HUES48 (cell line): ENCODE measurements around the gene EFCAB8.

Experiments used
- H3K27ac ChIP-seq: one replicate; pipeline ENCODE4 v1.7.0; 2013; ENCODE audit warnings: low read depth, low read length, inconsistent platforms
- H3K27me3 ChIP-seq: 2 replicates; pipeline ENCODE4 v1.6.1; 2013; ENCODE audit warnings: mild to moderate bottlenecking, low read length; ENCODE audit not compliant: control insufficient read depth, insufficient read depth
- H3K36me3 ChIP-seq: 2 replicates; pipeline ENCODE4 v1.6.1; 2013; ENCODE audit warnings: low read length; ENCODE audit not compliant: control insufficient read depth, insufficient read depth
- H3K4me1 ChIP-seq: 2 replicates; pipeline ENCODE4 v1.6.1; 2013; ENCODE audit warnings: mild to moderate bottlenecking, low read length; ENCODE audit not compliant: control insufficient read depth, insufficient read depth
- H3K4me3 ChIP-seq: 2 replicates; pipeline ENCODE4 v1.5.1; 2013; ENCODE audit warnings: mild to moderate bottlenecking, low read depth, low read length
- H3K9ac ChIP-seq: 2 replicates; pipeline ENCODE4 v1.6.1; 2013; ENCODE audit warnings: mild to moderate bottlenecking, low read depth, low read length, moderate library complexity
- H3K9me3 ChIP-seq: 2 replicates; pipeline ENCODE4 v1.6.1; 2013; ENCODE audit warnings: low read length; ENCODE audit not compliant: control insufficient read depth, insufficient read depth

The EFCAB8 gene

DNA sequence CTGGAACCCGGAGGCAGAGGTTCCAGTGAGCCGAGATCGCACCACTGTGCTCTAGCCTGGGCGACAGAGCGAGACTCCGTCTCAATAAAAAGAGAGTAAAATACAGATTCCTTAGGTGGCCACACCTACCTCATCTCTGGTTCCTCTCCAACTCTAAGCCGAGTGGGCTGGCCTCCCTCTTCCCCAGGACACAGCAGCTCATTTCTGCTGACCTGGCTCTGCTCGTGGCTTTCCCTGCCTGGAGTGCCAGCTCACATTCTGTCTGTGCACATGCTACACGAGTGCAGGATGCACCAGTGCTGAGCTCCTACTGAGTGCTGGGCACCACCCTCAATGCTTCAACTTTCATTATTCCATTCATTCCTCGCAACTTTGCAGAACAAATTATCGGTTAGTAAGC, 28.8 kb downstream of the EFCAB8 start:
- Histone ChIP-seq H3K9me3 (no peaks in the 10 kb centered on the region), H3K27me3 (no peaks in the 10 kb centered on the region), H3K4me1 (peaks cover 9% of the 10 kb centered on the region; the same call in 1 of the 2 replicates), H3K4me3 (no peak overlapping the region), H3K27ac (no peak overlapping the region), H3K36me3 (no peaks in the 10 kb centered on the region), H3K9ac (no peak overlapping the region)

DNA sequence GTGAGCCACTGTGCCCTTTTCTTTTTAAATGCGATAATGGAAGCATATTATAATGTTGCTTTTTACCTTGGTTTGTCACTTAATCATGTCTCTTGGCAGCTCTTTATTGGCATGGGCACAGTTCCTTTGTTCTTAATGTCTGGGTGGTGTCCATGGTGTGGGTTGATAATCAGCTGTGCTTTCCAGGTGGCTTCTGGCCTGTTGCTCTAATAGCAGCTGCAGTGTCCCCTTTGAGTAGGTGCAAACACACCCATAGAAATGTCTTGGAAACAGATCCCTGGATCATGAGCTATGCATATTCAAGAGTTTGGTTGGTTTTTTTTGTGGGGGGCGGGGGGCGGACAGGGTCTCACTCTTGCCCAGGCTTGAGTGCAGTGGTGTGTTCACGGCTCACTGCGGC, 29.9 kb downstream of the EFCAB8 start:
- Histone ChIP-seq H3K4me3 (no peak overlapping the region), H3K27ac (no peak overlapping the region), H3K36me3 (no peaks in the 10 kb centered on the region), H3K9me3 (no peaks in the 10 kb centered on the region), H3K9ac (no peak overlapping the region), H3K4me1 (peaks cover 11% of the 10 kb centered on the region; the same call in 1 of the 2 replicates), H3K27me3 (no peaks in the 10 kb centered on the region)

DNA sequence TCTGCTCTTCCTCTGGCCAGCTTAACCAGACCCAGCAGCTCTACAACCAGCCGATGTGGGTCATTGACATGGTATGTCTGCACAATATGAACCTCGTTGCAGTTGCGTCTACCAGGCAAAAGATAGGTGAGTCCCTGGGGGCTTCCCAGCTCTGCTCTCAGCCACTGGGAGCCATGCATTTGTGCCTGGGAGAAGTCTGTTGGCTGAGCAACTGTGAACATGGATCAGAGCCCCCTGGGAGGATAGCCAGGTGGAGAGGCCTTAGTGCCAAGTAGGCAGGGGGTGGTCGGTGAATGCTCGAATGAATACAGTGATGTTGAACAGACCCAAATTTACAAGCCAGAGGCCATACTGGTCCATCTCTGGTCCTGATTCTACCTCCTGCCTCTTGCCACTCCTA, 30.6 kb downstream of the EFCAB8 start:
- Histone ChIP-seq H3K27ac (no peak overlapping the region), H3K36me3 (no peaks in the 10 kb centered on the region), H3K4me1 (peaks cover 15% of the 10 kb centered on the region; the same call in 1 of the 2 replicates), H3K27me3 (no peaks in the 10 kb centered on the region), H3K4me3 (no peak overlapping the region), H3K9ac (no peak overlapping the region), H3K9me3 (no peaks in the 10 kb centered on the region)

DNA sequence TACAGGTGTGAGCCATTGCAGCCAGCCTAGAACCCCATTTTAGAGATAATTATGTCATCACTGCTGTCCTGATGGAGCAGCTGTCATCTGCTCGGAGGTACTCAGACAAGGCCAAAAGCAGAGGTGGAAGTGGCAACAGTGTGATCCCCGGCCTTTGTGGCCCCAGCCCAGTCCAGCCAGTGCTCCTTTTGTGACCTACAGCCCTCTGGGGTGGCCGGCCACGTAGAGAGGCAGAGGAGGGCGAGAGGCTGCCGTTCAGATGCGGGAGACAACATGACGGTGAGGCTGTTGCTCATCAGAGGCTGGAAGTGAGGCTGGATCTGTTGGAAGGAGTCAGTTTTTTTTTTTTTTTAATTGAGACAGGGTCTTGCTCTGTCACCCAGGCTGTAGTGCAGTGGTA, 32.8 kb downstream of the EFCAB8 start:
- H3K36me3 ChIP-seq = no peaks in the 10 kb centered on the region
- peaks cover 12% of the 10 kb centered on the region; the same call in 1 of the 2 replicates for H3K4me1 ChIP-seq
- no peak overlapping the region for H3K4me3 ChIP-seq
- H3K27ac ChIP-seq = no peak overlapping the region
- H3K27me3 ChIP-seq = no peaks in the 10 kb centered on the region
- H3K9ac ChIP-seq = no peak overlapping the region
- H3K9me3 ChIP-seq = no peaks in the 10 kb centered on the region

DNA sequence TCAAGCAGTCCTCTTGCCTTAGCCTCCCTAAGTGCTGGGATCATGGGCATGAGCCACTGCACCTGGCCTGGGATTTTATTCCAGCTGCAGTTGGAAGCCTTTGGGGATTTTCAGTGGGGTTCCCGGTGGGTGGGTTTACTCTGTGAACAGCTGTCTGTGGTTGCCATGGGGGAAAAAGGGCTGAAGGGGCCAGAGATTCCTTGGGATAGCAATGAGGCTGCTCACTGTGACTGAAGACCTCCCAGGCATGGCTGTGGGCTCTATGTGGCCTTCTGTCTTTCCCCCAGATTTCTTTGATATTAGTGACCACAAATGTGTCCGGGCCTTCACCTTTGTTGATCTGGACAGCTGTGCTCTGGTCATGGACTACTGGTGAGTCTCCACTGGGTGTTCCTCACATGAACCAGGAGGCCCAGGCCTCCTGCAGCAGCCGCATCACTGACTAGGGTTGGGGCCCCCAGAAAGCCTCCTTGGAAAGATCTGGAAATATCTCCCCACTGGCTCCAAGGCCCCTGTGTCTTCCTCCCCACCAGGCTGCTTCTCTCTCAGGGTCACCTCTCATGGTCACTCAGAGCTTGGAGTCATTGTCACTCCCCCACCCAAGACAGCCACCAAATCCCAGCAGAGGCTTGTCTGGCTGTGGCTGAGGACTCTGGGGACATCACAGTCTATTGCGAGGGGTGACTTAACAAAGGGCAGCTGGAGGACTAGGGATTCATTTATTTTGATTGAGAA, 33.4 kb downstream of the EFCAB8 start:
- no peaks in the 10 kb centered on the region for H3K9me3 ChIP-seq
- H3K27ac ChIP-seq = no peak overlapping the region
- H3K4me1 ChIP-seq = peaks cover 6% of the 10 kb centered on the region; the same call in 1 of the 2 replicates
- H3K36me3 ChIP-seq = no peaks in the 10 kb centered on the region
- H3K27me3 ChIP-seq = no peaks in the 10 kb centered on the region
- no peak overlapping the region for H3K4me3 ChIP-seq
- H3K9ac ChIP-seq = no peak overlapping the region

DNA sequence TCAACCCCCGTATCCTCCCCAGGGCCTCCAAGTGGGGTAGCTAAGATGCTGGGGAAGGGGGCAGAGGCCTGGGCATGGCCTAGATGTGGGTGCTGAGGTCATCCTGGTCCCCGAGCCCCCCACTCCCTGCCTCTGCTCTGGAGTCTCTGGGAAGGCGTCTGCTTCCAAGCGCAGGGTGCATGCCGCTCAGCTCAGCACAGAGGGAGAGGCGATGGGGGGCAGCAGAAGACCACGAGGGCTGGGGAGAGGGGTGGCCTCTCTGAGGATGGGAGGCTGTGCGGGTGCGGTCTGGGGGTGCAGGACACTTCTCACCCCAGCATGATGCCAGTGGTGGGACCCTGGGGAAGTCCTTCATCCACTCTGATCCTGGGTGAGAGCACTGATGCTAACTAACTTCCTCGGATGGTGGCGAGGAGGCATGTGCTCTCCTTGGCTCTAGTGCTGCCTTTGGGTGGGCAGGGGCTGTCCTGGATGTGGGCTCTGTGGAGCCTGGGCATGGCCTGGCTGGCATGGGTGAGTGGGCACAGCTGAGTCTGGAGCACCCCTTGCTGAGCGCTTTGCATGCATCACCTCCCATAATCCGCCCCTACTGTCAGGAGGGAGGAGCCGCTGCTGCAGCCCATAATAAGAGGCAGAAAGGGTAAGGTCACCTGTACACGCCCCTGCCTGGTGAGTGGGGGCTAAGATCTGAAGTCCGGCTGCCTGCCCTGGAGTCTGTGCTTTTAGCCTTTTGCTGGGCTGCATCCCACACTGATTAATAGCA, 34.7 kb downstream of the EFCAB8 start:
- Histone ChIP-seq H3K27ac (no peak overlapping the region), H3K4me3 (no peak overlapping the region), H3K36me3 (no peaks in the 10 kb centered on the region), H3K27me3 (no peaks in the 10 kb centered on the region), H3K9me3 (no peaks in the 10 kb centered on the region), H3K4me1 (peaks cover 6% of the 10 kb centered on the region; the same call in 1 of the 2 replicates), H3K9ac (no peak overlapping the region)

DNA sequence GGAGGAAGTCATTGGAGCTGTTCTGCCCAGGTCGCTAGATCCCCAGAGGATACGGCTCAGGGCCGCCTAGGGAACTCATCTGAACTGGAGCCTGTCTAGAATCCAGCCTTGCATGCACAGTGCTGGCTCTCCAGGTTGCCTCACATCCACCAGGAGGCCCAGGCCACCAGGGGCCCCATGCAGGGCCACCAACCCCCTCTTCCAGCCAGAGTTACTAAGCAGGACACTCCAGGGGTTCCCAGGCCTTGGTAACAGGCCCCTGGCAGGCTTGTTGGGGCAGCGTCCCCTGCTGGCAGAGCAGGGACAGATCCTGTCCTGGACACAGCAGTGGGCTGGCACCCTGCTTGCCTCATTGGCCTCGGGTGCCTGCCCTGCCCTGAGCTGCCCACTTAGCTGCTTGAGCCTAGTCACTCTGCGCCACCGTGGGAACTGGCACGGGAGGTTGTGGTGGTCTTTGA, 35.3 kb downstream of the EFCAB8 start:
- H3K4me3 ChIP-seq = no peak overlapping the region
- no peak overlapping the region for H3K27ac ChIP-seq
- no peaks in the 10 kb centered on the region for H3K9me3 ChIP-seq
- no peaks in the 10 kb centered on the region for H3K27me3 ChIP-seq
- H3K9ac ChIP-seq = no peak overlapping the region
- H3K4me1 ChIP-seq = peaks cover 6% of the 10 kb centered on the region; the same call in 1 of the 2 replicates
- no peaks in the 10 kb centered on the region for H3K36me3 ChIP-seq

DNA sequence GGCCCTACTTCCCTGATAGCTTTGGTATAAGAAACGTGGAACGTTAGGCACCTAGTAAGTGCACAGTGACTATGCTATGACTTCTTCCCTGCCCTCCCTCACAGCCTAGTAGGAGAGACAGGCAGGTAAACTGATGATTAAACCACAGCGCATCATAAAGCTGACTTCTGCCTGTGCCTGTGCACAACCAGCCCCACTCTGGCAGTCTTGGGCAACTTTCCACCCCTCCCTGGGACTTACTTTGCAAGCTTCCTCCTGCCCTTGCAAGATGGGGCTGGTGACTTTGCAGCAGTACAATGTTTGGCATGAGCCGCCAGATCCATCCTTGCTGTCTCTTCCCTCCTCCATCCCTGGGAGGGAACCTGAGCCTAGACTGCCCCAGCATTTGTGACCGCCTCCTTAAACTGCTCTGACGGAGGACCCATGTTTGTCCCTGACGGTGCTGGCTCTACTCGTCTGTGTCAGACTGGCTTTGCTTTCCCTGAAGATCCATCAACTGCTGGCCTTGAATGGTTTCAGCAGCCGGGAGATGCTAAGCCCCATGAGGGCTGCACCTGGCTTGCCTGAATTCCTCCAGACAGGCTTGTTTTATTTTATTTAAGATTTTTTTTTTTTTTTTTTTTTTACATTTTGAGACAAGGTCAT, 36.1 kb downstream of the EFCAB8 start:
- no peak overlapping the region for H3K27ac ChIP-seq
- no peaks in the 10 kb centered on the region for H3K9me3 ChIP-seq
- H3K27me3 ChIP-seq = no peaks in the 10 kb centered on the region
- no peak overlapping the region for H3K4me3 ChIP-seq
- H3K9ac ChIP-seq = no peak overlapping the region
- H3K36me3 ChIP-seq = no peaks in the 10 kb centered on the region
- peaks cover 6% of the 10 kb centered on the region; the same call in 1 of the 2 replicates for H3K4me1 ChIP-seq

DNA sequence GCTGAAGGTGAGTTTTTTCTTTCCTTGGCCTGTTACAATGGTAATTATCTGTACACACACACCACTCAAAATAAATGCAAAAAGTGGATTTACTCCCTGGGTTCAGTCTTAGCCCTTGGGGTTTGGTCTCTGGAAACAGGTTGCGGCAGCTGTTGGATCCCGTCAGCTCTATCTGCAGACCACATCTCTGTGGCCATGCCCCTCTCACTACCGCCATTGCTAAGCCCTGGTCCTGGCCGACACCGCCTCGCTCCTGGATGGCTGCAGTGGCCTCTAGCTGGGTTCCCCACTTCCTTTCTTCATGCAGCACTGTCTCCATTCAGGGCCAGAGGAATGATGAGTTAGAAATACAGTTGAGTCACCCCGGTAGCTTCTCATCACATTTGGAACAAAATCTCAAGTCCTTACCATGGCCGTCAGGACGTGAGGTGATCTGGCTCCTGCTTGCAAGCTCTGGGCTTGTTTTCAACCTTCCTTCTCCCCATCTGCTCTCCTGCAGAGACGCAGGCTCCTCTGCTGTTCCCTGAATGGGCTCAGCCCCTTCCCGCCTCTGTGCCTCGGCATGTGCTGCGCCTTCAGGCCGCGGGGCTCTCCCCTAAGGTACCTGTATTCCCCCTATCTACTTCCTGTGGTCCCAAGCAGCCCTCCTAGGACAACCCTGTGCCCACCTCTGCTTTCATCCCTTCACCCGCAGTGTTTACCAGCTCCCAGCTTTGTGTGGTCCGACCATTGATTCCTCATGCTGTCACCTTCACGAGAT, 38.0 kb downstream of the EFCAB8 start:
- no peak overlapping the region for H3K27ac ChIP-seq
- H3K4me1 ChIP-seq = peaks cover 6% of the 10 kb centered on the region; the same call in 1 of the 2 replicates
- no peaks in the 10 kb centered on the region for H3K9me3 ChIP-seq

DNA sequence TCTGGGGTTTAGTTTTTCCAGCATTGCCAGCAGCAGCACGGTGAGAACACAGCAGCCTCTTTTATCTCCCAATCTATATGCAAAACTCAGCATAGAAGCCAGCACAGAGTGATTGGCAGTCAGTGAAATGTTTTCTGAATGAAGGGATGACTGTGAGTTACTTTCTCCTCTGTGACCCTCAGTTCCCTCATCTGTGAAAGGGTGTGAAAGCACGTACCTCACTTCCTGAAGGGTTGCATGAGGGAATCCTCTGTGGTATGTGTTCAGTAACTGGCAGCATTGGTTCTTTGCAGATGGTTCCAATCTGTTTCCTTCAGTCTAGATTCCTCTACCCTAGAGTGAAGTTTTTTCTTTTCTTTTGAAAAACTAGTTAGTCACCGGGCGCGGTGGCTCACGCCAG, 40.0 kb downstream of the EFCAB8 start:
- Histone ChIP-seq H3K36me3 (no peaks in the 10 kb centered on the region), H3K27me3 (no peaks in the 10 kb centered on the region), H3K4me1 (peaks cover 3% of the 10 kb centered on the region; the same call in 1 of the 2 replicates), H3K9me3 (no peaks in the 10 kb centered on the region), H3K4me3 (no peak overlapping the region), H3K27ac (no peak overlapping the region), H3K9ac (no peak overlapping the region)

More for the DNA sequence above, 38.0 kb downstream of the EFCAB8 start:
- no peaks in the 10 kb centered on the region for H3K27me3 ChIP-seq
- no peak overlapping the region for H3K4me3 ChIP-seq
- H3K9ac ChIP-seq = no peak overlapping the region
- no peaks in the 10 kb centered on the region for H3K36me3 ChIP-seq
